ENCODE results near the gene RAMACL. TPM values are rescaled to one million over a fixed set of nuclear protein-coding genes. Genes with fewer than 3 reads are reported as not detected.

The RAMACL gene
- total and polyA plus RNA-seq, 4 donors: 0.41 to 6.4 (median 2.4) TPM; not detected in 1

- no peak for ATAC-seq (ENCODE audit: low FRiP score)
- no peaks in the 10 kb centered on the region for H3K36me3 ChIP-seq (ENCODE audit: control insufficient read depth in 1 of 2, insufficient read depth in 2 of 2, low read length in 1 of 2)
- H3K27me3 ChIP-seq (ENCODE audit: control insufficient read depth in 1 of 2, insufficient read depth in 2 of 2, low read length in 1 of 2): no peaks in the 10 kb centered on the region
- no peak for DNase-seq
- H3K4me1 ChIP-seq (ENCODE audit: control insufficient read depth in 1 of 2, insufficient read depth in 2 of 2, low read length in 2 of 2): no peaks in the 10 kb centered on the region
- H3K9me3 ChIP-seq (ENCODE audit: control insufficient read depth, low read length): no peaks in the 10 kb centered on the region
- intact Hi-C loops (cut with DNase I): no loop called here
- no peak overlapping the region for H3K27ac ChIP-seq (ENCODE audit: low read depth in 1 of 2, low read length in 2 of 2)
- 86% methylated on average over 9 of the region's 9 CpGs for WGBS, 2 donors
- H3K4me3 ChIP-seq (ENCODE audit: low read length in 2 of 2): no peak overlapping the region
Observed at GRCh38 chr6:166579237-166579850, 7.1 kb downstream of the RAMACL start.

GRCh38 chr6:166578536-166579236, 7.8 kb downstream of the RAMACL start:
- Histone ChIP-seq H3K27ac (ENCODE audit: low read depth in 1 of 2, low read length in 2 of 2) (no peak overlapping the region), H3K36me3 (ENCODE audit: control insufficient read depth in 1 of 2, insufficient read depth in 2 of 2, low read length in 1 of 2) (no peaks in the 10 kb centered on the region), H3K27me3 (ENCODE audit: control insufficient read depth in 1 of 2, insufficient read depth in 2 of 2, low read length in 1 of 2) (no peaks in the 10 kb centered on the region), H3K9me3 (ENCODE audit: control insufficient read depth, low read length) (no peaks in the 10 kb centered on the region), H3K4me1 (ENCODE audit: control insufficient read depth in 1 of 2, insufficient read depth in 2 of 2, low read length in 2 of 2) (no peaks in the 10 kb centered on the region), H3K4me3 (ENCODE audit: low read length in 2 of 2) (no peak overlapping the region)
- intact Hi-C loops (cut with DNase I): no loop called here
- 96 to 97% methylated on average over 15 of the region's 15 CpGs for WGBS, 2 donors
- no peak for ATAC-seq (ENCODE audit: low FRiP score)
- DNase-seq: no peak

GRCh38 chr6:166575205-166575604, 11.3 kb downstream of the RAMACL start:
- Histone ChIP-seq H3K4me3 (ENCODE audit: low read length in 2 of 2) (no peak overlapping the region), H3K27ac (ENCODE audit: low read depth in 1 of 2, low read length in 2 of 2) (no peak overlapping the region), H3K27me3 (ENCODE audit: control insufficient read depth in 1 of 2, insufficient read depth in 2 of 2, low read length in 1 of 2) (no peaks in the 10 kb centered on the region), H3K9me3 (ENCODE audit: control insufficient read depth, low read length) (no peaks in the 10 kb centered on the region), H3K36me3 (ENCODE audit: control insufficient read depth in 1 of 2, insufficient read depth in 2 of 2, low read length in 1 of 2) (no peaks in the 10 kb centered on the region), H3K4me1 (ENCODE audit: control insufficient read depth in 1 of 2, insufficient read depth in 2 of 2, low read length in 2 of 2) (no peaks in the 10 kb centered on the region)
- 29 to 42% methylated on average over 11 of the region's 11 CpGs for WGBS, 2 donors
- ATAC-seq (ENCODE audit: low FRiP score): peak; percentile 86
- peak in 1 of 2 donors; percentile 62 for DNase-seq
- intact Hi-C loops (cut with DNase I): no loop called here

- Histone ChIP-seq H3K9me3 (ENCODE audit: control insufficient read depth, low read length) (no peaks in the 10 kb centered on the region), H3K27ac (ENCODE audit: low read depth in 1 of 2, low read length in 2 of 2) (no peak overlapping the region), H3K36me3 (ENCODE audit: control insufficient read depth in 1 of 2, insufficient read depth in 2 of 2, low read length in 1 of 2) (no peaks in the 10 kb centered on the region), H3K27me3 (ENCODE audit: control insufficient read depth in 1 of 2, insufficient read depth in 2 of 2, low read length in 1 of 2) (no peaks in the 10 kb centered on the region), H3K4me3 (ENCODE audit: low read length in 2 of 2) (no peak overlapping the region), H3K4me1 (ENCODE audit: control insufficient read depth in 1 of 2, insufficient read depth in 2 of 2, low read length in 2 of 2) (no peaks in the 10 kb centered on the region)
- 90 to 91% methylated on average over 18 of the region's 18 CpGs for WGBS, 2 donors
- ATAC-seq (ENCODE audit: low FRiP score) (no peak), DNase-seq (no peak)
- intact Hi-C loops (cut with DNase I): no loop called here
Observed at GRCh38 chr6:166573511-166574216, 12.8 kb downstream of the RAMACL start.

- no peaks in the 10 kb centered on the region for H3K9me3 ChIP-seq (ENCODE audit: control insufficient read depth, low read length)
- 88% methylated on average over 18 of the region's 18 CpGs for WGBS, 2 donors
- no peak overlapping the region for H3K27ac ChIP-seq (ENCODE audit: low read depth in 1 of 2, low read length in 2 of 2)
- DNase-seq (no peak), ATAC-seq (ENCODE audit: low FRiP score) (no peak)
- H3K27me3 ChIP-seq (ENCODE audit: control insufficient read depth in 1 of 2, insufficient read depth in 2 of 2, low read length in 1 of 2): no peaks in the 10 kb centered on the region
- intact Hi-C loops (cut with DNase I): no loop called here
- H3K4me3 ChIP-seq (ENCODE audit: low read length in 2 of 2): no peak overlapping the region
- no peaks in the 10 kb centered on the region for H3K4me1 ChIP-seq (ENCODE audit: control insufficient read depth in 1 of 2, insufficient read depth in 2 of 2, low read length in 2 of 2)
- no peaks in the 10 kb centered on the region for H3K36me3 ChIP-seq (ENCODE audit: control insufficient read depth in 1 of 2, insufficient read depth in 2 of 2, low read length in 1 of 2)
Observed at GRCh38 chr6:166572370-166573261, 13.9 kb downstream of the RAMACL start.

GRCh38 chr6:166570929-166571713, 15.4 kb downstream of the RAMACL start:
- Histone ChIP-seq H3K27me3 (ENCODE audit: control insufficient read depth in 1 of 2, insufficient read depth in 2 of 2, low read length in 1 of 2) (no peaks in the 10 kb centered on the region), H3K4me1 (ENCODE audit: control insufficient read depth in 1 of 2, insufficient read depth in 2 of 2, low read length in 2 of 2) (no peaks in the 10 kb centered on the region), H3K27ac (ENCODE audit: low read depth in 1 of 2, low read length in 2 of 2) (no peak overlapping the region), H3K4me3 (ENCODE audit: low read length in 2 of 2) (no peak overlapping the region), H3K9me3 (ENCODE audit: control insufficient read depth, low read length) (no peaks in the 10 kb centered on the region), H3K36me3 (ENCODE audit: control insufficient read depth in 1 of 2, insufficient read depth in 2 of 2, low read length in 1 of 2) (no peaks in the 10 kb centered on the region)
- WGBS, 2 donors: 74 to 75% methylated on average over 22 of the region's 22 CpGs
- no peak for DNase-seq
- intact Hi-C loops (cut with DNase I): no loop called here
- ATAC-seq (ENCODE audit: low FRiP score): no peak

- Histone ChIP-seq H3K4me1 (ENCODE audit: control insufficient read depth in 1 of 2, insufficient read depth in 2 of 2, low read length in 2 of 2) (no peaks in the 10 kb centered on the region), H3K27ac (ENCODE audit: low read depth in 1 of 2, low read length in 2 of 2) (no peak overlapping the region), H3K36me3 (ENCODE audit: control insufficient read depth in 1 of 2, insufficient read depth in 2 of 2, low read length in 1 of 2) (no peaks in the 10 kb centered on the region), H3K27me3 (ENCODE audit: control insufficient read depth in 1 of 2, insufficient read depth in 2 of 2, low read length in 1 of 2) (no peaks in the 10 kb centered on the region), H3K4me3 (ENCODE audit: low read length in 2 of 2) (no peak overlapping the region), H3K9me3 (ENCODE audit: control insufficient read depth, low read length) (no peaks in the 10 kb centered on the region)
- 91 to 98% methylated on average over 13 of the region's 13 CpGs for WGBS, 2 donors
- DNase-seq (no peak), ATAC-seq (ENCODE audit: low FRiP score) (no peak)
- intact Hi-C loops (cut with DNase I): no loop called here
Observed at GRCh38 chr6:166569206-166569605, 17.3 kb downstream of the RAMACL start.

- H3K4me3 ChIP-seq (ENCODE audit: low read length in 2 of 2): no peak overlapping the region
- no peaks in the 10 kb centered on the region for H3K9me3 ChIP-seq (ENCODE audit: control insufficient read depth, low read length)
- no peak for ATAC-seq (ENCODE audit: low FRiP score)
- no peaks in the 10 kb centered on the region for H3K4me1 ChIP-seq (ENCODE audit: control insufficient read depth in 1 of 2, insufficient read depth in 2 of 2, low read length in 2 of 2)
- DNase-seq: no peak
- 93 to 96% methylated on average over 8 of the region's 8 CpGs for WGBS, 2 donors
- H3K27ac ChIP-seq (ENCODE audit: low read depth in 1 of 2, low read length in 2 of 2): no peak overlapping the region
- H3K27me3 ChIP-seq (ENCODE audit: control insufficient read depth in 1 of 2, insufficient read depth in 2 of 2, low read length in 1 of 2): no peaks in the 10 kb centered on the region
- H3K36me3 ChIP-seq (ENCODE audit: control insufficient read depth in 1 of 2, insufficient read depth in 2 of 2, low read length in 1 of 2): no peaks in the 10 kb centered on the region
- intact Hi-C loops (cut with DNase I): no loop called here
Observed at GRCh38 chr6:166567813-166568212, 18.7 kb downstream of the RAMACL start.
